Suprapubic skin (tissue), 4 donors: ENCODE data around the gene ACSL5. TPM values are rescaled to one million over a fixed set of nuclear protein-coding genes. Genes with fewer than 3 reads are reported as not detected.
A peak's percentile ranks its signal among the peaks of the same experiment; 100 is the strongest.

Experiments
- DNase-seq, 2 donors: peaks; one replicate each; pipeline ENCODE4 v3.0.0-alpha.2; 2019; ENCODE audit warnings: low spot score in 2 of 2
- H3K27ac ChIP-seq: fragments of 200-600 bp; sonication (generic); one replicate; pipeline ENCODE4 v1.5.1; 2019
- H3K27me3 ChIP-seq: fragments of 200-600 bp; sonication (generic); one replicate; pipeline ENCODE4 v1.5.1; 2019
- H3K36me3 ChIP-seq: fragments of 200-600 bp; sonication (generic); one replicate; pipeline ENCODE4 v1.5.1; 2019
- H3K4me1 ChIP-seq: fragments of 200-600 bp; sonication (generic); one replicate; pipeline ENCODE4 v1.5.1; 2019
- H3K4me3 ChIP-seq: fragments of 200-600 bp; sonication (generic); one replicate; pipeline ENCODE4 v1.5.1; 2019; ENCODE audit warnings: mild to moderate bottlenecking
- H3K9me3 ChIP-seq: fragments of 200-600 bp; sonication (generic); one replicate; pipeline ENCODE4 v1.5.1; 2019
- CTCF ChIP-seq, 2 donors: fragments of 200-600 bp in 1 of 2; fragments of 450-650 bp in 1 of 2; sonication (generic) in 1 of 2; IDR thresholded peaks; one replicate each; pipeline ENCODE4 v1.5.1; 2016 to 2019; ENCODE audit warnings: antibody characterized with exemption in 2 of 2, mild to moderate bottlenecking in 1 of 2, moderate library complexity in 1 of 2
- EP300 ChIP-seq: sonication (generic); formaldehyde crosslinking; IDR thresholded peaks from one replicate; pipeline ENCODE4 v1.6.1; 2017; ENCODE audit warnings: antibody characterized with exemption
- POLR2A ChIP-seq, 2 donors: fragments of 450-650 bp; IDR thresholded peaks; one replicate each; pipeline ENCODE4 v1.6.1; 2017; ENCODE audit warnings: antibody characterized with exemption in 2 of 2, mild to moderate bottlenecking in 2 of 2, moderate library complexity in 2 of 2
- POLR2AphosphoS5 ChIP-seq, 3 donors: sonication (generic); formaldehyde crosslinking; IDR thresholded peaks; one replicate each; pipeline ENCODE4 v1.6.1; 2017; ENCODE audit warnings: antibody characterized with exemption in 3 of 3
- WGBS: methylation state at CpG from one replicate; pipeline ENCODE4 v1.1.5; 2018; 5-methylcytosine and 5-hydroxymethylcytosine counted together
- total RNA-seq, 4 donors: library from RNA; depleted of rRNA; stranded (reverse); fragments of >200 nt; gene quantifications; one replicate each; pipeline ENCODE4 v1.1.0, GENCODE V29; 2016

ACSL5 gene
- total RNA-seq, 4 donors from 2014 or later = 3.8 to 6.5 (median 5.0) TPM

GRCh38 chr10:112338957-112339356 lies 35.0 kb upstream of the ACSL5 start:
- Histone ChIP-seq H3K4me1 (no peaks in the 10 kb centered on the region), H3K27me3 (no peaks in the 10 kb centered on the region), H3K9me3 (no peaks in the 10 kb centered on the region), H3K36me3 (no peaks in the 10 kb centered on the region), H3K4me3 (no peak overlapping the region), H3K27ac (no peak overlapping the region)
- no peak for DNase-seq
- WGBS = 81% methylated on average over 3 of the region's 3 CpGs
- TF ChIP-seq CTCF (IDR thresholded peaks at IDR 0.05) (no peak), POLR2A (IDR thresholded peaks at IDR 0.05) (no peak)

GRCh38 chr10:112340601-112341000 lies 33.3 kb upstream of the ACSL5 start:
- no peak overlapping the region for H3K27ac ChIP-seq
- H3K4me1 ChIP-seq = no peaks in the 10 kb centered on the region
- H3K36me3 ChIP-seq = no peaks in the 10 kb centered on the region
- no peaks in the 10 kb centered on the region for H3K27me3 ChIP-seq
- DNase-seq = no peak
- 86% methylated on average over 1 of the region's 2 CpGs for WGBS
- H3K9me3 ChIP-seq = no peaks in the 10 kb centered on the region
- H3K4me3 ChIP-seq = no peak overlapping the region
- TF ChIP-seq CTCF (IDR thresholded peaks at IDR 0.05) (no peak), POLR2AphosphoS5 (IDR thresholded peaks at IDR 0.05) (no peak), POLR2A (IDR thresholded peaks at IDR 0.05) (no peak), EP300 (no peak)

GRCh38 chr10:112343056-112343806 lies 30.7 kb upstream of the ACSL5 start:
- H3K27me3 ChIP-seq = no peaks in the 10 kb centered on the region
- 44% methylated on average over 5 of the region's 5 CpGs for WGBS
- DNase-seq = peak in 1 of 2 donors; percentile 73
- no peak for TF ChIP-seq EP300
- no peak for TF ChIP-seq POLR2AphosphoS5 (IDR thresholded peaks at IDR 0.05)
- no peak for TF ChIP-seq POLR2A (IDR thresholded peaks at IDR 0.05)
- no peak for TF ChIP-seq CTCF (IDR thresholded peaks at IDR 0.05)
- no peaks in the 10 kb centered on the region for H3K9me3 ChIP-seq
- H3K27ac ChIP-seq = no peak overlapping the region
- no peak overlapping the region for H3K4me3 ChIP-seq
- H3K4me1 ChIP-seq = no peaks in the 10 kb centered on the region
- H3K36me3 ChIP-seq = no peaks in the 10 kb centered on the region

GRCh38 chr10:112344261-112344660 lies 29.7 kb upstream of the ACSL5 start:
- DNase-seq = no peak
- Histone ChIP-seq H3K27me3 (no peaks in the 10 kb centered on the region), H3K36me3 (no peaks in the 10 kb centered on the region), H3K4me1 (no peaks in the 10 kb centered on the region), H3K27ac (no peak overlapping the region), H3K9me3 (no peaks in the 10 kb centered on the region), H3K4me3 (no peak overlapping the region)
- WGBS = 89% methylated on average over 5 of the region's 6 CpGs
- TF ChIP-seq POLR2A (IDR thresholded peaks at IDR 0.05) (no peak), CTCF (IDR thresholded peaks at IDR 0.05) (no peak), POLR2AphosphoS5 (IDR thresholded peaks at IDR 0.05) (no peak), EP300 (no peak)

GRCh38 chr10:112345202-112345601 lies 28.7 kb upstream of the ACSL5 start:
- Histone ChIP-seq H3K27ac (no peak overlapping the region), H3K36me3 (no peaks in the 10 kb centered on the region), H3K9me3 (no peaks in the 10 kb centered on the region), H3K4me3 (no peak overlapping the region), H3K4me1 (no peaks in the 10 kb centered on the region), H3K27me3 (no peaks in the 10 kb centered on the region)
- DNase-seq = no peak
- WGBS = 87% methylated on average over 3 of the region's 3 CpGs
- TF ChIP-seq EP300 = no peak
- TF ChIP-seq POLR2AphosphoS5 (IDR thresholded peaks at IDR 0.05) = no peak
- TF ChIP-seq CTCF (IDR thresholded peaks at IDR 0.05) = no peak
- TF ChIP-seq POLR2A (IDR thresholded peaks at IDR 0.05) = no peak
